Activated effector memory CD4-positive, alpha-beta T cell treated with anti-CD3 and anti-CD28 coated beads, Interleukin-2, amount 50 U/mL, for 16 hours (primary cell): ENCODE measurements around the gene KMT5B.

Experiments
- DNase-seq: peaks from one replicate; pipeline ENCODE4 v3.0.0-alpha.2; 2020

Gene KMT5B

GRCh38 chr11:68142441-68143309 lies 70.4 kb downstream of the KMT5B start:
- DNase-seq, result peak; percentile 54

- DNase-seq, result peak; percentile 74
Measured at GRCh38 chr11:68142028-68142412, 71.1 kb downstream of the KMT5B start.

GRCh38 chr11:68141246-68142027 lies 71.7 kb downstream of the KMT5B start:
- peak; percentile 51 for DNase-seq

GRCh38 chr11:68140496-68141245 lies 72.4 kb downstream of the KMT5B start:
- DNase-seq, result peak; percentile 56

DNA sequence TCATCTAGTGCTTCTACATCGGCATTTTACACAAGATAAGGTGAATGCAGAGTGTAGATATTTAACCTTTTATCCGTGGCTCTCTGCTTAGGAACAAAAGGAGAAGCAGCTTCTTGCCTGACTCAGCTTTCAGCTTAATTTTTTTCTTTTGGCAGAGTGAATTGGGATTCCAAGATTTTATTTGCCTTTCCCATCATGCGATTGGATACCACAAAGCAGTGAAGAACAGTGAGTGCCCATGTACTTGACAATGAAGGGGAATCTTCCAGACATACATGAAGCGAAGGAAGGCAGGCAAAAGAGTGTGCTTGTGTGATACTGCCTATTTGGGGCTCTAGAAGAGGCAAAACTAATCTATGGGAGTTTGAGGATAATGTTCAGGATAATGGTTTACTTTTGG lies 74.9 kb downstream of the KMT5B start:
- no peak for DNase-seq

DNA sequence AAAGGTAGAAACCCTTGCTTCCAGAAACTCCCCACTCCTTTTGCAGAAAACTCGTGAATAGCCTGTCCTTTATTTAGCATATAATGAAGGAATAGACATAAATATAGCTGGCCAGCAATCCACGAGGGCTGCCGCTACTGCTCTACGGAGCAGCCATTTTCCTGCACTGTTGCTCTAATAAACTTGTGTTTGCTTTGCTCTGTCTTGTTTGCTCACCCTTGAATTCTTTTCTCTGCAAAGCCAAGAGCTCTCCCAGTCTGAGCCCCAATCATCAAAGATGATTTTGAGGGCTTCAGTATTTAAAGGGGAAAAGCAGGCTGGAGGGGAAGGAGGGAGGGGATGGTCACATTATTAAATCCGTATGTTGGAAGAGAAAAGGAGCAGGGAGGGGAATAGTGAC lies 75.3 kb downstream of the KMT5B start:
- DNase-seq, result no peak

- DNase-seq, result no peak
Measured at GRCh38 chr11:68136866-68137265, 76.2 kb downstream of the KMT5B start.

GRCh38 chr11:68135161-68135560 lies 77.9 kb downstream of the KMT5B start:
- DNase-seq, result no peak

GRCh38 chr11:68133761-68134160 lies 79.3 kb downstream of the KMT5B start:
- DNase-seq, result no peak

DNA sequence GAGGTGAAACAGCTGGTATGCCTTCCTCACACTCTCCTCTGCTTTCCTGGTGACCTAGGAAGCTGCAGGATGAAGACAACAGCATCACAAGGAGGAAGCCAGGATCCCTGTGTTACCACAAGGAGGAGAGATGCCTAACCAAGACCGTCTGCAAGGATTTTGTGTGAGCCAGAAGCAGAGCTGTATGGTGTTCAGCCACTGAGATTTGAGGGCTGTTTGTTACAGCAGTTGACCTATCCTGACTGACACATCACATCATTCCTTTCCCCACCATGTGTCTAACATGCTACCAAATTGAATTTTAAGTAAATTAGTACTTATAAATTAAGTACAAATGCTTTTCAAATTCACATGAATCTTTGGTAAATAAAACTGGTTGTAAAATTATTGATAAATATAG lies 83.0 kb downstream of the KMT5B start:
- DNase-seq, result no peak

- DNase-seq, result no peak
Measured at GRCh38 chr11:68128682-68129327, 84.3 kb downstream of the KMT5B start.

GRCh38 chr11:68127714-68128681 lies 85.1 kb downstream of the KMT5B start:
- DNase-seq, result no peak

GRCh38 chr11:68125164-68125563 lies 87.9 kb downstream of the KMT5B start:
- DNase-seq, result no peak

DNA sequence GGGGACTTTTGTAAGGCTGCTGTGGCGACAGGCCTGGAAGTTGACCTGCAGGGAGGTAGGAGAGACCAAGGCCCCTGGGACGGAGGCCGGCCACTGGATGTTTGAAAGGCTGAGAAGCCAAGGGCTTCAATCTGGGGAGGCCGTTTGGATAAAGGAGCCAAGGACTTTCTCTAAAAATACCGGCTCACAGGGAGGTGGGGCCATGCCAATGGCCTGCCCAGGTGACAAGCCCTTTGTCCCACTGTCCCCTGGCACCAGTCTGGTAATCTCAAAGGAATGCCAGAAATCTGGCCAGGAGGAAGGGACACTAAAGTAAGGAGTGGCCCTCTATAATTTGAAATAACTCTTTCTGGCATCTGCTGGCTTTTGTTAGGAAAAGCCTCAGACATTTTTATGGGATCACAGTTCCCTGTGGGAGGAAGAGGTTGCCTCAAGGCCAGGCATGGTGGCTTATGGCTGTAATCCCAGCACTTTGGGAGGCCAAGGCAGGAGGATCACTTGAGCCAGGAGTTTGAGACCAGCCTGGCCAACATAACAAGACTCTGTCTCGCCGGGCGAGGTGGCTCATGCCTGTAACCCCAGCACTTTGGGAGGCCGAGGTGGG lies 90.1 kb downstream of the KMT5B start:
- DNase-seq, result peak; percentile 52

GRCh38 chr11:68121067-68121899 lies 91.8 kb downstream of the KMT5B start, which contains the start of gene CHKA:
Gene CHKA (minus strand): TSS chr11:68121388. CDS start chr11:68121177, 211 bp downstream.
- peak; percentile 94 for DNase-seq

DNA sequence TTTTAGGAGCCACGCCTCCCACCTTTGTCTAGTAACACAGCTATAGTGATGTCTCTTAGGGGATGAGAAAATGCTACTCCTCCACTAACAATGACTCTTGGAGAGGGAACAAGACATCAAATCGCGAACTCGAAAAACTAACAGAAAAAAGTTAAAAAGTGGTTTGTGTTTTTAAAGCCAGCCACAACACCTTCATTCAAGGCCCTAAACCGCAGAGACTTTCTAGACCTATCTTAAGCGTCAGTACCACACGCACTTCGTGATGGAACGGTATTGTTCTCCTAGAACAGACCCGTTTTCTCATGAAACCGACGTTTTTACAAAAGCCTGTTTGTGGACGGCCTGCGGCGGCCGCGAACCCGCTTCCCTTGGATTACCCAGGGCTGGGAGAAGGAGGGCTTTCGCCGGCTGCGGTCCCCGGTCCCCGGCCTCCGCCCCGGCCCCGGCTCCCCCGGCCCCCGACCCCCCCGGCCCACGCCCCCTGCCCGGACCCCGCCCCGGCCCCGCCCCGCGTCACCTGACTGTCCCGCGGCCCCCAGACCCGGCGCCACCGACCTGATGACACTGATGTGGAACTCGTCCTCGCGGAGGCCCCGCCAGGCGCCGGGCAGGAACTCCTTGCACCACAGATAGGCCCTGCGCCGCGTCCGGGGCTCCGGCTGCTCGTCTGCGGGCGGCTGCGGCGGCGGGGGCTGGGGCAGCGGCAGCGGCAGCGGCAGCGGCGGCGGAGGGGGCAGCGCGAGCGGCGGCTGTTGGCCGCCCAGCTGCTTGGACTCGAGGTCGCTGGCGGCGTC lies 92.6 kb downstream of the KMT5B start:
- DNase-seq, result peak; percentile 77

DNA sequence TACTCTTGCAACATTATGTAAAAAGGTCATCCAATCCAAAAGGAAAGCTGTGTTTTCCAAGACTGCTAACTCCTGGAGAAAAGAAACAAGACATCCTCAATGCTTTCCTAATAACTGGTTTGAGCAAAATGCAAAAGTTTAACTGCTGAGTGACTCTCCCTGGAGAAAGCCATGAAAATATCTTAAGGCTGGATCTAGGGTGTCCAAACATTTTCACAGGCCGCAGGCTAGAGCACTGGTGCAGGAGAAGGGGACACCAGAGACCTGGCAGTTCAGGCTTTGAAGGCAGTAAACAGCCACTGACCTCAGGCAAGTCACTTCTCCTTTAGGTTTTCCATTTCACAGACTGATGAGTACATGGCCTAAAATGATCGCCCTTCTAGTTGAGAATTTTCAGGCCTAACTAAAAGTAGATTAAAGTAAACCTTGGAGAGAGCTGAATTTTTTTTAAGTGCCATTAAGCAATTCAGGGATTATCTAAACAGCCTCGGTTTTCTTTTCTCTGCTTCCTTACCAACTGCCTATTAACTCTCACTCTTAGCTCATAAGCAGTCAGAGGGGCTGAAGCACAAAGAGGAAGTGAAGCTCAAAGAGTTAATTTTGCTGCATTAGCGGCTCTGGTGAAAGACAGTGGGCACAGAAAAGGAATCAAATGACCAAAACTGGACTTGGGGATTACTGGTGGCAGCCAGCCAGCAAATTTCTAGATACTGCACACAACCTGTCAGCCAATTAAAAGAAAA lies 94.2 kb downstream of the KMT5B start:
- peak; percentile 21 for DNase-seq

- DNase-seq, result peak; percentile 9
Measured at GRCh38 chr11:68117853-68118470, 95.1 kb downstream of the KMT5B start.
